Calu3 (cell line): ENCODE measurements around the gene PBX3. TPM values are rescaled to one million over a fixed set of nuclear protein-coding genes. Genes with fewer than 3 reads are reported as not detected.

Experiments used
- BruUV-seq: library from RNA; stranded (reverse); fragments of 400-500 nt; replicated peaks from 2 replicates; lab custom pipeline; 2021; lab: Mats Ljungman, UMichigan
- CTCF ChIA-PET: fragments of 300-600 bp; sonication (Branson Sonifier 250); formaldehyde crosslinking; loops from one replicate; lab custom pipeline; 2022; ENCODE audit warnings: antibody characterized with exemption; lab: Charles Lee
- DNase-seq: peaks from one replicate; pipeline ENCODE4 v3.0.0; 2022
- H3K27ac Mint-ChIP-seq: one replicate; pipeline ENCODE4 v1.8.0; 2022; ENCODE audit warnings: mixed read lengths; ENCODE audit not compliant: unreplicated experiment
- H3K27me3 Mint-ChIP-seq: one replicate; pipeline ENCODE4 v1.8.0; 2022; ENCODE audit warnings: mixed read lengths; ENCODE audit not compliant: unreplicated experiment
- H3K36me3 Mint-ChIP-seq: one replicate; pipeline ENCODE4 v1.8.0; 2022; ENCODE audit warnings: mild to moderate bottlenecking, moderate library complexity, mixed read lengths; ENCODE audit not compliant: insufficient read depth, unreplicated experiment
- H3K4me1 Mint-ChIP-seq: one replicate; pipeline ENCODE4 v1.8.0; 2022; ENCODE audit warnings: mild to moderate bottlenecking, low read depth, mixed read lengths; ENCODE audit not compliant: unreplicated experiment
- H3K4me3 Mint-ChIP-seq: one replicate; pipeline ENCODE4 v1.8.0; 2022; ENCODE audit warnings: mild to moderate bottlenecking, low read depth, moderate library complexity, mixed read lengths; ENCODE audit not compliant: unreplicated experiment
- H3K9me3 Mint-ChIP-seq: one replicate; pipeline ENCODE4 v1.8.0; 2022; ENCODE audit warnings: low read depth, mixed read lengths; ENCODE audit not compliant: unreplicated experiment
- intact Hi-C: fragments of 100-400 bp; cut with micrococcal nuclease; formaldehyde crosslinking; loops from one replicate; pipeline ENCODE4 v1.10.0; 2022; ENCODE audit not compliant: unreplicated experiment
- total RNA-seq: library from RNA; stranded (reverse); gene quantifications from 2 replicates; pipeline ENCODE4 v1.2.3, GENCODE V29; 2022
- TF ChIP-seq, protein P1 (sequence below): fragments of 200-600 bp; IDR thresholded peaks from one replicate; pipeline ENCODE4 v1.8.0; 2022; ENCODE audit warnings: antibody characterized with exemption; ENCODE audit not compliant: unreplicated experiment

Gene PBX3
- total RNA-seq, 1 experiment from 2014 or later = 8.0 TPM

DNA sequence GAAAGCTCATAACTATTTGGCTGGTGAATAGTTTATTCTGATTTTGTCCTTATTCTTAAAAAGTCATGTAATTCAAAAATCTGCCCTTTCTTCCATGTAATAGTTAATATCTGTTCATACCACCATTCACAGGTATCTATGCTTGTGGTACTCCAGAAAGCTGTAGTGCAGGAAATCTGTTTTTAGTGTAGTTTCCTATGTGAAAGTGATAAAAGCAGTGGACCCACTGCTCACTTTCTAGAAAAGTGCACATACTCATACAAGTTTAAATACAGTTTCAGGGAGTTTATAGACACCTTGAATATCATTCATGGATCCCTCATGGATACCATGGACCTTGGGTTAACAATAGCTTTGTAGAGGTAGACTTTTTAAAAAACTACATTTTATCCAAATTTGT lies 20.2 kb downstream of the PBX3 start:
- Mint-ChIP-seq H3K27me3 (no peaks in the 10 kb centered on the region), H3K27ac (no peak overlapping the region), H3K9me3 (no peaks in the 10 kb centered on the region), H3K36me3 (no peaks in the 10 kb centered on the region), H3K4me1 (no peaks in the 10 kb centered on the region), H3K4me3 (no peak overlapping the region)
- intact Hi-C loops = no loop called here
- DNase-seq = no peak
- BruUV-seq = no TSS peak
- CTCF ChIA-PET = no interaction called here
- TF ChIP-seq, protein P1, sequence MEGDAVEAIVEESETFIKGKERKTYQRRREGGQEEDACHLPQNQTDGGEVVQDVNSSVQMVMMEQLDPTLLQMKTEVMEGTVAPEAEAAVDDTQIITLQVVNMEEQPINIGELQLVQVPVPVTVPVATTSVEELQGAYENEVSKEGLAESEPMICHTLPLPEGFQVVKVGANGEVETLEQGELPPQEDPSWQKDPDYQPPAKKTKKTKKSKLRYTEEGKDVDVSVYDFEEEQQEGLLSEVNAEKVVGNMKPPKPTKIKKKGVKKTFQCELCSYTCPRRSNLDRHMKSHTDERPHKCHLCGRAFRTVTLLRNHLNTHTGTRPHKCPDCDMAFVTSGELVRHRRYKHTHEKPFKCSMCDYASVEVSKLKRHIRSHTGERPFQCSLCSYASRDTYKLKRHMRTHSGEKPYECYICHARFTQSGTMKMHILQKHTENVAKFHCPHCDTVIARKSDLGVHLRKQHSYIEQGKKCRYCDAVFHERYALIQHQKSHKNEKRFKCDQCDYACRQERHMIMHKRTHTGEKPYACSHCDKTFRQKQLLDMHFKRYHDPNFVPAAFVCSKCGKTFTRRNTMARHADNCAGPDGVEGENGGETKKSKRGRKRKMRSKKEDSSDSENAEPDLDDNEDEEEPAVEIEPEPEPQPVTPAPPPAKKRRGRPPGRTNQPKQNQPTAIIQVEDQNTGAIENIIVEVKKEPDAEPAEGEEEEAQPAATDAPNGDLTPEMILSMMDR = no peak

- Mint-ChIP-seq H3K9me3 (no peaks in the 10 kb centered on the region), H3K27me3 (no peaks in the 10 kb centered on the region), H3K4me3 (no peak overlapping the region), H3K27ac (no peak overlapping the region), H3K4me1 (no peaks in the 10 kb centered on the region), H3K36me3 (no peaks in the 10 kb centered on the region)
- intact Hi-C loops = no loop called here
- TF ChIP-seq, protein P1 = no peak
- DNase-seq = no peak
- BruUV-seq = no TSS peak
- CTCF ChIA-PET = no interaction called here
These were observed 21.6 kb downstream of the PBX3 start for GRCh38 chr9:125768803-125769202.

GRCh38 chr9:125771037-125771436 lies 23.9 kb downstream of the PBX3 start:
- TF ChIP-seq, protein P1 = no peak
- Mint-ChIP-seq H3K36me3 (no peaks in the 10 kb centered on the region), H3K27ac (no peak overlapping the region), H3K4me3 (no peak overlapping the region), H3K9me3 (no peaks in the 10 kb centered on the region), H3K27me3 (no peaks in the 10 kb centered on the region), H3K4me1 (no peaks in the 10 kb centered on the region)
- intact Hi-C loops = no loop called here
- no peak for DNase-seq
- CTCF ChIA-PET = no interaction called here
- no TSS peak for BruUV-seq

GRCh38 chr9:125772740-125773139 lies 25.6 kb downstream of the PBX3 start:
- H3K27me3 Mint-ChIP-seq = no peaks in the 10 kb centered on the region
- H3K9me3 Mint-ChIP-seq = no peaks in the 10 kb centered on the region
- no peak overlapping the region for H3K27ac Mint-ChIP-seq
- intact Hi-C loops = no loop called here
- BruUV-seq = no TSS peak
- H3K4me3 Mint-ChIP-seq = no peak overlapping the region
- no peaks in the 10 kb centered on the region for H3K4me1 Mint-ChIP-seq
- H3K36me3 Mint-ChIP-seq = no peaks in the 10 kb centered on the region
- DNase-seq = no peak
- TF ChIP-seq, protein P1 = no peak
- CTCF ChIA-PET = no interaction called here
